ENCODE results near the gene ZFYVE28.

GRCh38 chr4:2337896-2338295, 80.5 kb downstream of the ZFYVE28 start:
- TF ChIP-seq POLR2A (IDR thresholded peaks at IDR 0.05; ENCODE audit: borderline replicate concordance, extremely low read depth, insufficient read depth, insufficient read length), result no peak
- TF ChIP-seq, protein P1, sequence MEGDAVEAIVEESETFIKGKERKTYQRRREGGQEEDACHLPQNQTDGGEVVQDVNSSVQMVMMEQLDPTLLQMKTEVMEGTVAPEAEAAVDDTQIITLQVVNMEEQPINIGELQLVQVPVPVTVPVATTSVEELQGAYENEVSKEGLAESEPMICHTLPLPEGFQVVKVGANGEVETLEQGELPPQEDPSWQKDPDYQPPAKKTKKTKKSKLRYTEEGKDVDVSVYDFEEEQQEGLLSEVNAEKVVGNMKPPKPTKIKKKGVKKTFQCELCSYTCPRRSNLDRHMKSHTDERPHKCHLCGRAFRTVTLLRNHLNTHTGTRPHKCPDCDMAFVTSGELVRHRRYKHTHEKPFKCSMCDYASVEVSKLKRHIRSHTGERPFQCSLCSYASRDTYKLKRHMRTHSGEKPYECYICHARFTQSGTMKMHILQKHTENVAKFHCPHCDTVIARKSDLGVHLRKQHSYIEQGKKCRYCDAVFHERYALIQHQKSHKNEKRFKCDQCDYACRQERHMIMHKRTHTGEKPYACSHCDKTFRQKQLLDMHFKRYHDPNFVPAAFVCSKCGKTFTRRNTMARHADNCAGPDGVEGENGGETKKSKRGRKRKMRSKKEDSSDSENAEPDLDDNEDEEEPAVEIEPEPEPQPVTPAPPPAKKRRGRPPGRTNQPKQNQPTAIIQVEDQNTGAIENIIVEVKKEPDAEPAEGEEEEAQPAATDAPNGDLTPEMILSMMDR (IDR thresholded peaks at IDR 0.05 in 2 of 3, conservative IDR thresholded peaks at IDR 0.05 in 1 of 3; ENCODE audit: borderline replicate concordance in 1 of 3, insufficient read depth in 1 of 3, low read depth in 2 of 3, low read length in 2 of 3), result no peak
- TF ChIP-seq POLR2AphosphoS5 (IDR thresholded peaks at IDR 0.05; ENCODE audit: low read depth, low read length), result no peak
- TF ChIP-seq, protein P2, sequence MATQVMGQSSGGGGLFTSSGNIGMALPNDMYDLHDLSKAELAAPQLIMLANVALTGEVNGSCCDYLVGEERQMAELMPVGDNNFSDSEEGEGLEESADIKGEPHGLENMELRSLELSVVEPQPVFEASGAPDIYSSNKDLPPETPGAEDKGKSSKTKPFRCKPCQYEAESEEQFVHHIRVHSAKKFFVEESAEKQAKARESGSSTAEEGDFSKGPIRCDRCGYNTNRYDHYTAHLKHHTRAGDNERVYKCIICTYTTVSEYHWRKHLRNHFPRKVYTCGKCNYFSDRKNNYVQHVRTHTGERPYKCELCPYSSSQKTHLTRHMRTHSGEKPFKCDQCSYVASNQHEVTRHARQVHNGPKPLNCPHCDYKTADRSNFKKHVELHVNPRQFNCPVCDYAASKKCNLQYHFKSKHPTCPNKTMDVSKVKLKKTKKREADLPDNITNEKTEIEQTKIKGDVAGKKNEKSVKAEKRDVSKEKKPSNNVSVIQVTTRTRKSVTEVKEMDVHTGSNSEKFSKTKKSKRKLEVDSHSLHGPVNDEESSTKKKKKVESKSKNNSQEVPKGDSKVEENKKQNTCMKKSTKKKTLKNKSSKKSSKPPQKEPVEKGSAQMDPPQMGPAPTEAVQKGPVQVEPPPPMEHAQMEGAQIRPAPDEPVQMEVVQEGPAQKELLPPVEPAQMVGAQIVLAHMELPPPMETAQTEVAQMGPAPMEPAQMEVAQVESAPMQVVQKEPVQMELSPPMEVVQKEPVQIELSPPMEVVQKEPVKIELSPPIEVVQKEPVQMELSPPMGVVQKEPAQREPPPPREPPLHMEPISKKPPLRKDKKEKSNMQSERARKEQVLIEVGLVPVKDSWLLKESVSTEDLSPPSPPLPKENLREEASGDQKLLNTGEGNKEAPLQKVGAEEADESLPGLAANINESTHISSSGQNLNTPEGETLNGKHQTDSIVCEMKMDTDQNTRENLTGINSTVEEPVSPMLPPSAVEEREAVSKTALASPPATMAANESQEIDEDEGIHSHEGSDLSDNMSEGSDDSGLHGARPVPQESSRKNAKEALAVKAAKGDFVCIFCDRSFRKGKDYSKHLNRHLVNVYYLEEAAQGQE (IDR thresholded peaks at IDR 0.05; ENCODE audit: low read depth), result no peak

Data from HCT116 (cell line).